ENCODE data around the gene CHST11. TPM values are rescaled to one million over a fixed set of nuclear protein-coding genes. Genes with fewer than 3 reads are reported as not detected.

The CHST11 gene
- total RNA-seq, 2 experiments from 2014 or later = 53.4 to 53.6 TPM

GRCh38 chr12:104590022-104590421, 133.3 kb downstream of the CHST11 start:
- Mint-ChIP-seq H3K36me3 (ENCODE audit: low read depth) (peaks cover 5% of the 10 kb centered on the region), H3K9me3 (no peaks in the 10 kb centered on the region), H3K27ac (no peak overlapping the region), H3K4me3 (no peak overlapping the region), H3K27me3 (no peaks in the 10 kb centered on the region), H3K4me1 (ENCODE audit: low read depth) (peaks cover 34% of the 10 kb centered on the region)
- H3K4me1 ChIP-seq (ENCODE audit: insufficient read depth, low read length) = peaks cover 4% of the 10 kb centered on the region
- no peak for TF ChIP-seq CTCF (IDR thresholded peaks at IDR 0.05)
- H3K36me3 ChIP-seq (ENCODE audit: insufficient read depth, low read length) = no peaks in the 10 kb centered on the region
- no peak overlapping the region for H3K4me3 ChIP-seq (ENCODE audit: low read length)
- no peak overlapping the region for H3K27ac ChIP-seq (ENCODE audit: low read depth in 1 of 2, low read length in 2 of 2)
- no peaks in the 10 kb centered on the region for H3K27me3 ChIP-seq (ENCODE audit: control insufficient read depth in 1 of 2, insufficient read depth in 2 of 2, low read length in 2 of 2)
- H3K9me3 ChIP-seq (ENCODE audit: control insufficient read depth in 1 of 2, insufficient read depth in 1 of 2, low read length in 2 of 2) = no peaks in the 10 kb centered on the region
- POLR2A ChIA-PET = no interaction called here
- CTCF ChIA-PET = no interaction called here
- ATAC-seq (ENCODE audit: poor library complexity) (no peak), DNase-seq (no peak)
- intact Hi-C loops (cut with DNase I, micrococcal nuclease) = no loop called here

GRCh38 chr12:104591257-104591885, 134.6 kb downstream of the CHST11 start:
- Histone ChIP-seq H3K4me1 (ENCODE audit: insufficient read depth, low read length) (peaks cover 8% of the 10 kb centered on the region), H3K9me3 (ENCODE audit: control insufficient read depth in 1 of 2, insufficient read depth in 1 of 2, low read length in 2 of 2) (no peaks in the 10 kb centered on the region), H3K4me3 (ENCODE audit: low read length) (no peak overlapping the region), H3K27ac (ENCODE audit: low read depth in 1 of 2, low read length in 2 of 2) (no peak overlapping the region), H3K36me3 (ENCODE audit: insufficient read depth, low read length) (no peaks in the 10 kb centered on the region), H3K27me3 (ENCODE audit: control insufficient read depth in 1 of 2, insufficient read depth in 2 of 2, low read length in 2 of 2) (no peaks in the 10 kb centered on the region)
- H3K27me3 Mint-ChIP-seq = no peaks in the 10 kb centered on the region
- DNase-seq (no peak), ATAC-seq (ENCODE audit: poor library complexity) (no peak)
- ChIA-PET POLR2A (no interaction called here), CTCF (no interaction called here)
- peaks cover 41% of the 10 kb centered on the region for H3K4me1 Mint-ChIP-seq (ENCODE audit: low read depth)
- no peak for TF ChIP-seq CTCF (IDR thresholded peaks at IDR 0.05)
- no peak overlapping the region for H3K27ac Mint-ChIP-seq
- intact Hi-C loops (cut with DNase I, micrococcal nuclease) = no loop called here
- H3K36me3 Mint-ChIP-seq (ENCODE audit: low read depth) = peaks cover 5% of the 10 kb centered on the region
- H3K9me3 Mint-ChIP-seq = no peaks in the 10 kb centered on the region
- H3K4me3 Mint-ChIP-seq = no peak overlapping the region

GRCh38 chr12:104593482-104593881, 136.7 kb downstream of the CHST11 start:
- ChIA-PET POLR2A (no interaction called here), CTCF (interaction anchor here (0.7 kb wide), 1 partner anchor 25 kb away, joined by 3 read pairs; no protein-coding TSS in a partner anchor)
- peaks cover 5% of the 10 kb centered on the region for H3K36me3 Mint-ChIP-seq (ENCODE audit: low read depth)
- Histone ChIP-seq H3K27ac (ENCODE audit: low read depth in 1 of 2, low read length in 2 of 2) (no peak overlapping the region), H3K36me3 (ENCODE audit: insufficient read depth, low read length) (no peaks in the 10 kb centered on the region), H3K4me1 (ENCODE audit: insufficient read depth, low read length) (peaks cover 8% of the 10 kb centered on the region), H3K4me3 (ENCODE audit: low read length) (no peak overlapping the region), H3K9me3 (ENCODE audit: control insufficient read depth in 1 of 2, insufficient read depth in 1 of 2, low read length in 2 of 2) (no peaks in the 10 kb centered on the region), H3K27me3 (ENCODE audit: control insufficient read depth in 1 of 2, insufficient read depth in 2 of 2, low read length in 2 of 2) (no peaks in the 10 kb centered on the region)
- H3K4me1 Mint-ChIP-seq (ENCODE audit: low read depth) = peaks cover 47% of the 10 kb centered on the region
- H3K27me3 Mint-ChIP-seq = no peaks in the 10 kb centered on the region
- no peak for TF ChIP-seq CTCF (IDR thresholded peaks at IDR 0.05)
- DNase-seq (no peak), ATAC-seq (ENCODE audit: poor library complexity) (no peak)
- H3K27ac Mint-ChIP-seq = no peak overlapping the region
- intact Hi-C loops (cut with DNase I, micrococcal nuclease) = no loop called here
- H3K4me3 Mint-ChIP-seq = no peak overlapping the region
- H3K9me3 Mint-ChIP-seq = no peaks in the 10 kb centered on the region

Data from CD4-positive, alpha-beta T cell (primary cell).